K562 (cell line): ENCODE results near the gene BAIAP3. TPM values are rescaled to one million over a fixed set of nuclear protein-coding genes. Genes with fewer than 3 reads are reported as not detected.

Experiments used
- DACH1 ChIP-seq: fragments of 450-650 bp; IDR thresholded peaks from 2 replicates; pipeline ENCODE4 v1.6.1; 2018; ENCODE audit not compliant: partially characterized antibody
- MAFG ChIP-seq: fragments of 450-650 bp; conservative IDR thresholded peaks from 2 replicates; pipeline ENCODE4 v1.6.1; 2016; ENCODE audit warnings: missing genetic modification characterization, missing compliant biosample characterization
- MXI1 ChIP-seq: IDR thresholded peaks from 2 replicates; pipeline ENCODE4 v1.6.1; 2011; ENCODE audit warnings: low read depth, mild to moderate bottlenecking, improper control_type of control experiment, low read length
- NBN ChIP-seq: fragments of 450-650 bp; IDR thresholded peaks from 2 replicates; pipeline ENCODE4 v1.6.1; 2016; ENCODE audit warnings: low read depth, mild to moderate bottlenecking
- NEUROD1 ChIP-seq: fragments of 150-350 bp; IDR thresholded peaks from 2 replicates; pipeline ENCODE4 v1.6.1; 2014; ENCODE audit warnings: borderline replicate concordance, low read length, low read depth; ENCODE audit not compliant: partially characterized antibody
- PCBP2 ChIP-seq: fragments of 200-400 bp; formaldehyde crosslinking; IDR thresholded peaks from 2 replicates; pipeline ENCODE4 v1.6.1; 2018; ENCODE audit warnings: low read length, low read depth, mild to moderate bottlenecking, moderate library complexity; ENCODE audit not compliant: poor library complexity, severe bottlenecking
- TCF7L2 ChIP-seq: fragments of 150-350 bp; IDR thresholded peaks from 2 replicates; pipeline ENCODE4 v1.6.1; 2016; ENCODE audit warnings: low read depth, mild to moderate bottlenecking, low read length, moderate library complexity
- ZKSCAN1 ChIP-seq: fragments of 150-350 bp; IDR thresholded peaks from 2 replicates; pipeline ENCODE4 v1.6.1; 2016; ENCODE audit warnings: low read depth, low read length
- ZNF57 ChIP-seq: fragments of 450-650 bp; formaldehyde crosslinking; IDR thresholded peaks from 2 replicates; pipeline ENCODE4 v1.4.0; 2020; ENCODE audit warnings: mild to moderate bottlenecking, moderate library complexity
- ZNF76 ChIP-seq: fragments of 250-450 bp; sonication (Bioruptor Pico); IDR thresholded peaks from 2 replicates; pipeline ENCODE4 v1.4.0; 2020; ENCODE audit warnings: mild to moderate bottlenecking, moderate library complexity, borderline replicate concordance
- polyA plus RNA-seq, 8 experiments: library from polyadenylated mRNA; depleted of rRNA in 4 of 8; stranded (reverse) in 5 of 8; unstranded in 3 of 8; fragments of >200 nt; fragmentation: Nextera tagmentation in 2 of 8; fragmentation: Illumina TruSeq in 1 of 8; extraction: Ambion mirVana in 2 of 8; extraction: Trizol in 1 of 8; gene quantifications; 2 replicates each; pipeline versions ENCODE4 v1.2.1 to v1.2.3, GENCODE V29; 2011 to 2014; ENCODE audit warnings: inconsistent platforms in 1 of 8, missing spikeins in 1 of 8
- total RNA-seq, 7 experiments: library from RNA; depleted of rRNA in 6 of 7; stranded (reverse); fragments of >200 nt in 6 of 7; fragmentation: Illumina TruSeq in 2 of 7; extraction: Trizol in 2 of 7; gene quantifications; 2 replicates each; pipeline versions ENCODE4 v1.2.1 to v1.2.3, GENCODE V29; 2011 to 2021; ENCODE audit warnings: low replicate concordance in 1 of 7
- TF ChIP-seq, protein P1 (sequence below), 2 experiments: fragments of 450-650 bp; IDR thresholded peaks; 2 replicates each; pipeline ENCODE4 v1.6.1; 2018; ENCODE audit warnings: mild to moderate bottlenecking in 2 of 2, low read depth in 1 of 2; ENCODE audit not compliant: partially characterized antibody in 2 of 2
- TF ChIP-seq, protein P2 (sequence below): sonication (generic); formaldehyde crosslinking; IDR thresholded peaks from 2 replicates; pipeline ENCODE4 v1.8.1; 2023; ENCODE audit warnings: mild to moderate bottlenecking, missing genetic modification reagents
- TF ChIP-seq, protein P3 (sequence below): fragments of 250-450 bp; sonication (Bioruptor Pico); IDR thresholded peaks from 2 replicates; pipeline ENCODE4 v1.6.1; 2021; ENCODE audit warnings: mild to moderate bottlenecking
- TF ChIP-seq, protein P4 (sequence below): fragments of 450-650 bp; conservative IDR thresholded peaks from 2 replicates; pipeline ENCODE4 v1.6.1; 2016; ENCODE audit warnings: missing genetic modification characterization, low read depth, mild to moderate bottlenecking, missing compliant biosample characterization, moderate library complexity
- TF ChIP-seq, protein P5 (sequence below): sonication (generic); formaldehyde crosslinking; IDR thresholded peaks from 2 replicates; pipeline ENCODE4 v1.8.0; 2023; ENCODE audit warnings: mild to moderate bottlenecking, missing genetic modification reagents

BAIAP3 gene
- total and polyA plus RNA-seq, 9 of the 15 experiments (the other 6 are each of a cell fraction or from before 2014, with no cell fraction given): 0.03 to 4.5 (median 0.57) TPM; not detected in 1

DNA sequence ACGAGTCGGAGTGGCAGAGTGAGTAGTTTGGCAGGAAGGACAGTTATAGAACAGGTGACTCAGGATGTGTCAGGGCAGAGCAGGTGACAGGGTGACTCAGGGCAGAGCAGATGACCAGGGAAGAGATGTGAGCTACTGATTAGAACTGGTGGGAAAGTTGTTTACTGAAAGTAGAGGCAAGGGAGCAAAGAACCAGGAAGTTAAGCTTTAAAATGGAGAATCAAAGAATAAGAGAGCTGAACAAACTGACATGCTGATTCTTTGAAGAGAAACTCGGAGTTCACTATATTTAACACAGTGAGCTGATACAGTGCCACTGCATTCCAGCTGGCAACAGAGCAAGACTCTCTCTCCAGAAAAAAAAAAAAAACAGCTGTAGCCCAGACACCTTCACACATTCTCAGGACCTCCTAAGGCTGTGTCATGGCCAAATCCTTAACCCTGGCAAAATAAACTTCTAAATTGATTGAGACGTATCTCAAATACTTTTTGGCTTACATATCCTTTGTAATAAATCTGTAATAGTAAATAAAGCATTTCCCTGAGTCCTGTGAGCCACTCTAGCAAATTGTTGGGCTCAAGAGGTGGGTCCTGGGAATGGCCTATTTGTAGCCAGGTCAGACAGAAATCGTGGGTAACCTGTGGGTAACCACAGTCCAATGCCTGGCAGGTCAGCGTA lies 36.3 kb upstream of the BAIAP3 start (continued):
- TF ChIP-seq, protein P1, sequence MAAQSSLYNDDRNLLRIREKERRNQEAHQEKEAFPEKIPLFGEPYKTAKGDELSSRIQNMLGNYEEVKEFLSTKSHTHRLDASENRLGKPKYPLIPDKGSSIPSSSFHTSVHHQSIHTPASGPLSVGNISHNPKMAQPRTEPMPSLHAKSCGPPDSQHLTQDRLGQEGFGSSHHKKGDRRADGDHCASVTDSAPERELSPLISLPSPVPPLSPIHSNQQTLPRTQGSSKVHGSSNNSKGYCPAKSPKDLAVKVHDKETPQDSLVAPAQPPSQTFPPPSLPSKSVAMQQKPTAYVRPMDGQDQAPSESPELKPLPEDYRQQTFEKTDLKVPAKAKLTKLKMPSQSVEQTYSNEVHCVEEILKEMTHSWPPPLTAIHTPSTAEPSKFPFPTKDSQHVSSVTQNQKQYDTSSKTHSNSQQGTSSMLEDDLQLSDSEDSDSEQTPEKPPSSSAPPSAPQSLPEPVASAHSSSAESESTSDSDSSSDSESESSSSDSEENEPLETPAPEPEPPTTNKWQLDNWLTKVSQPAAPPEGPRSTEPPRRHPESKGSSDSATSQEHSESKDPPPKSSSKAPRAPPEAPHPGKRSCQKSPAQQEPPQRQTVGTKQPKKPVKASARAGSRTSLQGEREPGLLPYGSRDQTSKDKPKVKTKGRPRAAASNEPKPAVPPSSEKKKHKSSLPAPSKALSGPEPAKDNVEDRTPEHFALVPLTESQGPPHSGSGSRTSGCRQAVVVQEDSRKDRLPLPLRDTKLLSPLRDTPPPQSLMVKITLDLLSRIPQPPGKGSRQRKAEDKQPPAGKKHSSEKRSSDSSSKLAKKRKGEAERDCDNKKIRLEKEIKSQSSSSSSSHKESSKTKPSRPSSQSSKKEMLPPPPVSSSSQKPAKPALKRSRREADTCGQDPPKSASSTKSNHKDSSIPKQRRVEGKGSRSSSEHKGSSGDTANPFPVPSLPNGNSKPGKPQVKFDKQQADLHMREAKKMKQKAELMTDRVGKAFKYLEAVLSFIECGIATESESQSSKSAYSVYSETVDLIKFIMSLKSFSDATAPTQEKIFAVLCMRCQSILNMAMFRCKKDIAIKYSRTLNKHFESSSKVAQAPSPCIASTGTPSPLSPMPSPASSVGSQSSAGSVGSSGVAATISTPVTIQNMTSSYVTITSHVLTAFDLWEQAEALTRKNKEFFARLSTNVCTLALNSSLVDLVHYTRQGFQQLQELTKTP (IDR thresholded peaks at IDR 0.05; ENCODE audit: low read depth in 1 of 2, partially characterized antibody in 2 of 2): peak; percentile 36 to 95
- TF ChIP-seq ZNF76 (CRISPR knock-in tag): 0 out of 2 replicates have a peak, but pooled peaks have one; percentile 52
- peak; percentile 45; the same call in 1 of the 2 replicates for TF ChIP-seq MAFG (tag)
- TF ChIP-seq, protein P2, sequence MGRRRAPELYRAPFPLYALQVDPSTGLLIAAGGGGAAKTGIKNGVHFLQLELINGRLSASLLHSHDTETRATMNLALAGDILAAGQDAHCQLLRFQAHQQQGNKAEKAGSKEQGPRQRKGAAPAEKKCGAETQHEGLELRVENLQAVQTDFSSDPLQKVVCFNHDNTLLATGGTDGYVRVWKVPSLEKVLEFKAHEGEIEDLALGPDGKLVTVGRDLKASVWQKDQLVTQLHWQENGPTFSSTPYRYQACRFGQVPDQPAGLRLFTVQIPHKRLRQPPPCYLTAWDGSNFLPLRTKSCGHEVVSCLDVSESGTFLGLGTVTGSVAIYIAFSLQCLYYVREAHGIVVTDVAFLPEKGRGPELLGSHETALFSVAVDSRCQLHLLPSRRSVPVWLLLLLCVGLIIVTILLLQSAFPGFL (CRISPR knock-in tag): no peak
- TF ChIP-seq NBN: peak; percentile 59; the same call in 1 of the 2 replicates
- no peak for TF ChIP-seq PCBP2
- TF ChIP-seq TCF7L2: no peak
- TF ChIP-seq DACH1: no peak
- TF ChIP-seq ZNF57 (CRISPR knock-in tag): no peak
- TF ChIP-seq, protein P3, sequence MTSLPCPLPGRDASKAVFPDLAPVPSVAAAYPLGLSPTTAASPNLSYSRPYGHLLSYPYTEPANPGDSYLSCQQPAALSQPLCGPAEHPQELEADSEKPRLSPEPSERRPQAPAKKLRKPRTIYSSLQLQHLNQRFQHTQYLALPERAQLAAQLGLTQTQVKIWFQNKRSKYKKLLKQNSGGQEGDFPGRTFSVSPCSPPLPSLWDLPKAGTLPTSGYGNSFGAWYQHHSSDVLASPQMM: no peak
- no peak for TF ChIP-seq ZKSCAN1
- TF ChIP-seq NEUROD1: peak; percentile 48
- TF ChIP-seq, protein P4, sequence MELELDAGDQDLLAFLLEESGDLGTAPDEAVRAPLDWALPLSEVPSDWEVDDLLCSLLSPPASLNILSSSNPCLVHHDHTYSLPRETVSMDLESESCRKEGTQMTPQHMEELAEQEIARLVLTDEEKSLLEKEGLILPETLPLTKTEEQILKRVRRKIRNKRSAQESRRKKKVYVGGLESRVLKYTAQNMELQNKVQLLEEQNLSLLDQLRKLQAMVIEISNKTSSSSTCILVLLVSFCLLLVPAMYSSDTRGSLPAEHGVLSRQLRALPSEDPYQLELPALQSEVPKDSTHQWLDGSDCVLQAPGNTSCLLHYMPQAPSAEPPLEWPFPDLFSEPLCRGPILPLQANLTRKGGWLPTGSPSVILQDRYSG (tag): 0 out of 2 replicates have a peak, but pooled peaks have one; percentile 55
- no peak for TF ChIP-seq MXI1
- TF ChIP-seq, protein P5, sequence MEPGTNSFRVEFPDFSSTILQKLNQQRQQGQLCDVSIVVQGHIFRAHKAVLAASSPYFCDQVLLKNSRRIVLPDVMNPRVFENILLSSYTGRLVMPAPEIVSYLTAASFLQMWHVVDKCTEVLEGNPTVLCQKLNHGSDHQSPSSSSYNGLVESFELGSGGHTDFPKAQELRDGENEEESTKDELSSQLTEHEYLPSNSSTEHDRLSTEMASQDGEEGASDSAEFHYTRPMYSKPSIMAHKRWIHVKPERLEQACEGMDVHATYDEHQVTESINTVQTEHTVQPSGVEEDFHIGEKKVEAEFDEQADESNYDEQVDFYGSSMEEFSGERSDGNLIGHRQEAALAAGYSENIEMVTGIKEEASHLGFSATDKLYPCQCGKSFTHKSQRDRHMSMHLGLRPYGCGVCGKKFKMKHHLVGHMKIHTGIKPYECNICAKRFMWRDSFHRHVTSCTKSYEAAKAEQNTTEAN (CRISPR knock-in tag): no peak
